ENCODE measurements around the gene TMC6.
"Not testable (repeated sequence)": the region's sequence is repeated elsewhere in the genome, so short reads cannot be mapped to it uniquely, and the experiment has no call there.

TMC6 gene

DNA sequence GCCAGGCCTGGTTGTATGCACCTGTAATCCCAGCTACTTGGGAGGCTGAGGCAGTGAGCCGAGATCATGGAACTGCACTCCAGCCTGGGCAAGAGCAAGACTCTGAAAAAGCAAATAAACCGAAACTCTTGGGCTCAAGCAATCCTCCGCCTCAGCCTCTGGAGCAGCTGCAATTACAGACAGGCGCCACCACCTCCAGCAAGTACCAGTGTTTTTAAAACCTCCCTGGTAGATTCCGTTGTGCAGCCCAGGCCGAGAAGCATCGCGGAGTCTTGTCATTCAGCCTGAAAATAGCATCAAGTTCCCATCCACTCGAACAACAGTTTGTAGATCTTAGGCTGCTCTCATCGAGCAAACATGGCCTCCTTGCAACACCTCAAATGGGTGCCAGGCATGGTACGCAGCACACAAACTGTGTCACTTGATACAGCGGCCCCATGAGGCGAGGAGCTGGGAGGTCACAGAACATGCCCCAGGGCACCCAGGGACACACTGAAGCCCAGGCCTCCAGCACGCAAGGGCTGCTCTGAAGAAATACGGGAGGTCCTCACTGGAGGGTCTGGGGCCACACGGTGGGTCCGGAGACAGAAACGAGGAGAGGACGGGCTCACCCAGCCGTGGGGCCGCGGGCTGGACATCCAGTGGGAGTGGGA is 18.1 kb downstream of the TMC6 start:
- DNase-seq (ENCODE audit: low spot score), result no peak

DNA sequence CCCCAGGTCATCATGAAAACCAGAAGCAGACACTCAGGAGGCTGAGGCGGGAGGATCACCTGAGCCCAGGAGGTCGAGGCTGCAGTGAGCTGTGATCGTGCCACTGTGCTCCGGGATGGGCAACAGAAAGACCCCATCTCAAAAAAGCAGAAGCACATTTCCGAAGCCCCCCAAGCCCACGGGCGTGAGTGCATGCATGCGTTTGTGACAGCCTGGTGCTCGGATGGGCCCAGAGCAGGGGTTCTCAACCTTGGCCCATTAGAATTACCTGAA is 19.1 kb downstream of the TMC6 start:
- no peak for DNase-seq (ENCODE audit: low spot score)

DNA sequence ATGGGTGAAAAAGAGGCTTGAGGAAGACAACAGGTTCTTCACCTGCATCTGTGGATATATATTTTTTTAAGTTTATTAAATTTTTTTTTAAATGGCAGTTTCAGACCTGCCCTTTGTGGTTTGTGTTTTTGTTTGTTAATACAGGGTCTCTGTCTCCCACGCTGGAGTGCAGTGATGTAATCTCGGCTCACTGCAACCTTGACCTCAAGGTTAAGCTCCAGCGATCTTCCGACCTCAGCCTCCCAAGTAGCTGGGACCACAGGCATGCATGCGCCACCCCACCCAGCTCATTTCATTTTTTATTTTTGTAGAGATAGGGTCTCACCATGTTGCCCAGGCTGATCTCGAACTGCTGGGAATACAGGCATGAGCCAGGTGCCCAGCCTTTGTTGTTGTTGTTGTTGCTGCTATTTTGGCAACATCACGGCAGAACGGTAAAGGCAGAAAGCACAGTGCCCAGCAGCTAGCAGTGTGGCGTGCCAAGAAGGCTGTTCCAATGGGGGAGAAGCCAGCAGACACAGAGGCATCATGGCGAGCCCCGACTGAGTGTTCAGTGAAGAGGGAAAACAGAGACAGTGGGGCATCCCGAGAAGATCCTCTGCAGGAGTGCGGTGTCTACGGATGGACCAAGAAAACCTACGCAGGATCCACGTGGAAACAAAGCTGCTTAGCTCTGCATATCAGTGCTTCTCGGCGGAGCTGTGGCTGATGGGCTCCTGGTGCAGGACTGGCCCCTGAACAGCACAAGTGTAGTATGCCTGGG is 19.6 kb downstream of the TMC6 start:
- DNase-seq (ENCODE audit: low spot score), result no peak

DNA sequence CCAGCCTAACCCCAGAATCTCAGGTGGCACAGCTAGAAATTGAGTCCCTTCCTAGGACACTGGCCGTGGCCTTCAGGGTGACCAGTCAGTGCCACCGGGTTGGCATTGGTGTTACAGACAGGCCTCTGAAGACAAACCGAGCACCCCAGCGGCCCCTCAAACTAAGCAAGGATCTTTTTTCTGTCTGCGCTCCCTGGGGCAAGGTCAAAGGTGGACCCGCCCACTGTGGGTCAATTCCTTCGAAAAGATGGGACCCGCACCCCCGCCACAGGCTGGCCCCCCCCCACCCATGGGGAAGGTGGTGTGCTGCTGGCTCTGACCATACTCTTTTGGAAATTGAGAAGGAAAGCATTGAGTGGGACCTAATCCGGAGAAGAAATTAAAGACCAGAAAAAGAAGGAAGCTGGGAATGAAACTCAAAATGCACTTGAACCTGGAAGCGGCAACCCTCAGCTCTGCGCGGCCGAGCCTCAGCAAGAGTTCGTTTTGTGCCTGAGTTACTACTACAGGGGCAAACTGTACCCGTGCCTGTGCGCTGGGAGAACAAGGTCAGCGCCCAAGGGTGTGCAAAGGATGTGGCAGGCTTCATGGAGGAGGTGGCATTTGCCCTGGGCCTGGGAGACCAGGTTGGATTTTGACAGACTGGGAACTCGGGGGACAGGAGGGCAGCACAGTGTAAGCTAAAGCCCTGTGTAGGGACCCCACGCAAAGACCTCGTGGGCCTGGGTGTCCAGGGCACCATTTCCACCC is 20.4 kb downstream of the TMC6 start:
- no peak for DNase-seq (ENCODE audit: low spot score)

DNA sequence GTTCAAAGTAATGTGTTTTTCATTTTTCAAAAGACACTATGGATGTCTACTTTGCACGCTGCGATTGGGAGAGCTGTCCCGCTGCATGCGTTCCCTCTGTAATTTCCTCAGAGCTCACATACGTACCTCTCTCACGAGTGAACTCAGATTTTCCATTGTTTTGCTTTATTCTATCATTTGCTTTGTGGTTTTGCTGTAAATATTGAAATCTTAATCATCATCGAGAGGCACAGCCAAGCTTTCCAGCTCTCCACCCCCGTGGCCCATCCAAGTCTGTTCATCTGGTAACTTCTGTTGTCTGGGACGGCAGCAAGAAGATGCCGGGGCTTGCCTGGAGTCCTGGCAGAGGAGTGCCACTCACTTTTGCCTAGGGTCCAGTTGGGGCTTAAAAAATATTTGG is 21.1 kb downstream of the TMC6 start:
- no peak for DNase-seq (ENCODE audit: low spot score)

DNA sequence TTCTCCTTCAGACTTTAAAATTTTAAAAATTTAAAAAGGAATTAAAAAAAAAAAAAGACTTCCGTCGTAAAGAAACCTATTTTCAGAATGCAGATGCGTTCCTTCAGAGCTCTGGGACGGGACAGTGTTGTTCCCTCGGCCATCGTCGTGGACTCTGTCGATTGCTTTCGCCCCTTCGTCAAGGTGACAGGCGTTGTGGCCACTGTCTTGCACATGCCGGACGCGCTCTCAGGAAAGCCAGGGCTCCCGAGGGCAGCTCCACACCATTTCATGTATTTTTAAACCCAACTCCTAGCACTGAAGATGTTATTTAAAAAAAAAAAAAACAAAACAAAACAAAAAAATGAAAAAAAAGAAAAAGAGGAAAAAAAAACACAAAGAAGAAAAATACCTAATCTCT is 22.3 kb downstream of the TMC6 start:
- DNase-seq (ENCODE audit: low spot score), result no peak

DNA sequence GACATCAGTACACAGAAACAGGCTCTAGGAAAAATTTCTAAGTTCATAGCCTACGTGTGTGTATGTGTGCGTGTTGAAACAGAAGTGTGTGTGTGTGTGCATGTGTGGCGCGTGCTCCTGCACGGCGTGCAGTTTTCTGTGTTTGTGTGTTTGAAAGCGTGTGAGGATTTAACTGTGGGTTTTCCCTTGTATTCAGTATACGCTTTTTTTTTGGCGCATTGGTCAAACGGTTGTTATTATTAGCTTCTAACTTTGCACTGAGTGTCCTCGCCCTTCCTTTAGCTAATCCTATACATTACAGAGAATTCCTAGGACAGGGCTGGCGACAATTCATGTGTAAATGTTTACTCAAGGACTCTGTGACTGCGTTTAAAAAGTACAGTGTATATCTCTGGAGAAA is 23.0 kb downstream of the TMC6 start:
- DNase-seq (ENCODE audit: low spot score), result no peak

DNA sequence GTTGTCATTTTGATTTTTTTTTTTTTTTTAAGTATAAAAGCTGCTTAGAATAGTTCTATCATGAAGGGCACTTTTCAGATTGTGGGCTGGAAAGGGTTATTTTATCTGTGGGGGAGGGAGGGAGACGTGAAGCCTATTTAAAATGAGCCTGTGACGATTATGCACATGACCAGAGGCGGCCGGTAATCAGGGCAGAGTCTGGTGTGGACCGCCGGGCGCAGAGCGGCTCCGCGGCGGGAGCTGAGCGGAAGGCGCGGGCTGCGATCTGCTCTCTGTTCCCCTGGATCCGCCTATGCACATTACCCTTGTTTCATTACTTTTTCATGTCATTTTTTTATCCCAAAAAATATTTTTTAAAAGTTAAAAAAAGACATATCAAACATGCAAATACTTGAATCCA is 23.5 kb downstream of the TMC6 start:
- no peak for DNase-seq (ENCODE audit: low spot score)

DNA sequence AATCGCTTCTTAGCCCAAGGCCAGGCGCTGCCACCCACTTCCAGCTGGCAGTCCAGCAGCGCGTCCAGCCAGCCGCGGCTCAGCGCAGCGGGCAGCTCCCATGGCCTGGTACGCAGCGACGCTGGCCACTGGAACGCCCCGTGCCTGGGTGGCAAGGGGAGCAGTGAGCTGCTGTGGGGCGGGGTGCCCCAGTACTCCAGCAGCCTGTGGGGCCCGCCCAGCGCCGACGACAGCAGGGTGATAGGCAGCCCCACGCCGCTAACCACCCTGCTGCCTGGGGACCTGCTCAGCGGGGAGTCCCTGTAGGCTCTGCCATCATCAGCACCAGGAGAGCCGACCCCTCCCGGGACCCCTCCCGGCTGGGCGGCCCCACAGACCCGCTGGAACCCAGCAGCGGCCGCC is 24.0 kb downstream of the TMC6 start:
- DNase-seq (ENCODE audit: low spot score), result no peak

DNA sequence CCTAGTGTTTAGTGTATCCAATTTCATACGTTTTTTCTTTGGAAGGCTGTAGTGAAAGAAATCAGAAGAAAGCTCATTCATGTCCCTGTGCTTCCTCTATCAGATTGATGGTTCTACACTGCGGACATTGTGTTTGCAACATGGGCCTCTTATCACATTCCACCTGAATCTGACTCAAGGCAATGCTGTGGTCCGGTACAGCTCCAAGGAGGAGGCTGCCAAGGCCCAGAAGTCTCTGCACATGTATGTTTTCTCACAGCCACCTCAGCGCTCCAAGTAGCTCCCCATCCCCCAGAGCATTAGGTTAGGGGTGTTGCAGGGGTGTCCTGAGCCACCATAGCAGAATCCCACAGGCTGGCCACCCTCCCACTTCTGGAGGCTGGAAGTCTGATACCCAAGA is 25.2 kb downstream of the TMC6 start:
- no peak for DNase-seq (ENCODE audit: low spot score)

DNA sequence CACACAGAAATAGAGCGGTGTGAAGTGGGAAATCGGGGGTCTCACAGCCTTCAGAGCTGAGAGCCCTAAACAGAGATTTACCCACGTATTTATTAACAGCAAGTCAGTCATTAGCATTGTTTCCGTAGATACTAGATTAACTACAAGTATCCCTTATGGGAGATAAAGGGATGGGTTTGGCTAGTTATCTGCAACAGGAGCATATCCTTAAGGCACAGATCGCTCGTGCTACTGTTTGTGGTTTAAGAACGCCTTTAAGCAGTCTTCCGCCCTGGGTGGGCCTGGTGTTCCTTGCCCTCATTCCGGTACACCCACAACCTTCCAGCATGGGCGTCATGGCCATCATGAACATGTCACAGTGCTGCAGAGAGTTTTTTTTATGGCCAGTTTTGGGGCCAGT is 27.0 kb downstream of the TMC6 start:
- no peak for DNase-seq (ENCODE audit: low spot score)

DNA sequence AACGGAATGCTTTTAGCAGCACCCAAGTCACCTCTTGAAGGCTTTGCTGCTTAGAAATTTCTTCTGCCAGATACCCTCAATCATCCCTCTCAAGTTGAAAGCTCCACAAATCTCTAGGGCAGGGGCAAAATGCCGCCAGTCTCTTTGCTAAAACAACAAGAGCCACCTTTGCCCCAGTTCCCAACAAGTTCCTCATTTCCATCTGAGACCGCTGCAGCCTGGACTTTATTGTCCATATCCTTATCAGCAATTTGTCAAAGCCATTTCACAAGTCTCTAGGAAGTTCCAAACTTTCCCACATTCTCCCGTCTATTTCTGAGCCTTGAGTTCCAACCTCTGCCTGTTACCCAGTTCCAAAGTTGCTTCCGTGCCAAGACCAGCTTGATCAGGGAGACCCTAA is 27.4 kb downstream of the TMC6 start:
- no peak for DNase-seq (ENCODE audit: low spot score)

DNA sequence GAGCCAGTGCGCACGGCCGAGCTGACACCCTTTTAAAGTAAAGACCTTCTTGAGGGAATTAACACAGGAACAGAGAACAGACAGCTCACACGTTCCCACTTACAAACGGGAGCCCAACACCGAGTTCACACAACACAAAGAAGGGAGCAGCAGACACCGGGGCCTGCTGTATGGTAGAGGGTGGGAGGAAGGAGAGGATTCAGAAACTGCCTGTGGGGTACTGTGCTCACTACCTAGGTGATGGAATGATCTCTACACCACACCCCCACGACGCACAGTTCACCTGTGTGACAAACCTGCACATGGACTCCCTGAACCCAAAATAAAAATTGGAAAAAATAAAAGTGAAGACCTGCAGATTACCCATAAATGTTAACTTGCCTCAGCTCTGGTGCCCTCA is 32.5 kb downstream of the TMC6 start:
- no peak for DNase-seq (ENCODE audit: low spot score)

DNA sequence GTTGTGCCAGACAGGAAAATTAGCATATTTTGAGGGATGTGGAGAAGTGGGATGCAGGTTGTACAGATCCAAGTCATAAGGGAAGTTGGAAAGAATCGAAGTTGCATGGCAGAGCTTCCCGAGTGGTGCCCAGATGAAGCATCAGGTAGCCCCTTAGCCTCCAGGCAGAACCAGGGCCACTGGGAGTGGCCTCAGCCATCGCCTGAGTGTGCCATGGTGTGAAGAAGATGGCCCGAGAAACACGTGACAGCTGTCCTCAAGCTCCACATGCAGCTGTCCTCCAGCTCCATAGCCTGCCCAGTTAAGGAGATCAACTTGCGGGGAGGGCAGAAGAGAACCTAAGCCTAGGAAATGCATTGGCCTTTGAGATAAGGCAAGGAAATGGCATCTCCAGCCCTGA is 33.5 kb downstream of the TMC6 start:
- no peak for DNase-seq (ENCODE audit: low spot score)

DNA sequence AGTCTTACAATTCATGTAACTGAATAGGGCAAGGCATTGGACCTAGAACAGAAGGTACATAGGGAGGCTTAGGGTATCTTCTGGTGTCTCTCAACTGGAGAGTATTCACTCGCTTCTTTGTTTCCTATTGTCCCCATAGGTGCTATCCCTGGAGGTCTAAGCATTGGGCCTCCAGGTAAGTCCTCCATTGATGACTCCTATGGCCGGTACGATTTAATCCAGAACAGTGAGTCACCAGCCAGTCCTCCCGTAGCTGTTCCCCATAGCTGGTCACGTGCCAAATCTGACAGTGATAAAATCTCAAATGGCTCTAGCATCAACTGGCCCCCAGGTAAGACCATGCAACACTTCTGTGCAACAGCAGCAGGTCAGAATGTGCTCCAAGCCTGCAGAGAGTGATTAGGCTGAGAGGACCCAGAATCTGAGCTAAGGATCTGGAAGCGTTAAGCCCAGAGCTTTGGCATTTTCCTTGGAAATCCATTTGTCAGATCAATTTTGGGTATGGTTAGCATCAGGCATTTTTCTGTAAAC is 35.7 kb downstream of the TMC6 start:
- no peak for DNase-seq (ENCODE audit: low spot score)

DNA sequence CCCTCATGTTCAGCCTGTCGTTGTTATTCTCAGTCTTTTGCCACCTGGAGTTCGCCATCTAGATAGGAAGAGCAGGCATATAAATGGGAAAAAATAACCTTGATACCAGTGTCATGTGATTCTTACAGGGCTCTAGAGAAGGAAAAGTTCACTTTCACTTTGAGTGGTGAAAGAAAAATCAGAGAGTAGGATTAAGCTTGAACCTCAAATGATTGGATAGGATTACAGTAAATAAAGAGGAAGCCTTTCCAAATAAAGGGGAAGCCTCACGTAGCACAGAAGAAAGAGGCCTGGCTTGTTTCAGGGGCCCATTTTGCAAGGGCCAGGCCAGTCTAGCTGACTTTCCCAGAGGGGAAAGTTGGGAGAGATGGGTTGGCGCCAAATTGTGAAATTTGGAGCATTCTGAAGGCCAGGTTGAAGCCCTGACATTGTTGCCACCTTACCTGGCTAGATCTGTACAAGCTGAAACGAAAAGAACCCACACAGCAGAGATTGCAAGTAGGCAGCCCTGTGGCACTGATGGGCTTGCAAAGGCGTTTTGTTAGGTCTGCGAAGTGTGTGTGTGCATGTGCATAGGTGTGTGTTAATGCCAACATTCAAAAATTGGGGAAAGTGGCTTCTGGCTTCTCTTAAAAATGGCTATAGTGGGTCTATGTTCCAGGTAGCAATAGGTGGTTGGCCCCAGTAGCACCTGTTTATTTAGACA is 38.8 kb downstream of the TMC6 start:
- no peak for DNase-seq (ENCODE audit: low spot score)

DNA sequence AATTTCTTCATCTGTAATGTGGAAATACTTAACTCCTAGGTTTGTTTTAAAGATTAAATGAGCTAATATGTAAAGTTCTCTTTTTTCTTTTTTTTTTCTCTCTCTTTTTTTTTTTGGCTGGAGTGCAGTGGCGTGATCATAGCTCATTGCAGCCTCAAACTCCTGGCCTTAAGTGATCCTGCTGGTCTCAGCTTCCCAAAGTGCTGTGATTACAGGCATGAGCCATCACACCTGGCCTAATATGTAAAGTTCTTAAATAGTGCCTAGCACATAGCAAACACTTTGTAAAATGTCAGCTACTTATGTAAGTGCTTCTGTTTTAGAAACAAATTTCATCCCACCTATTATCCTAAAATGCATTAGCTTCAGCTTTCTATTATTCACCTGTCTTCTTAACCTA is 40.0 kb downstream of the TMC6 start:
- DNase-seq (ENCODE audit: low spot score), result no peak

DNA sequence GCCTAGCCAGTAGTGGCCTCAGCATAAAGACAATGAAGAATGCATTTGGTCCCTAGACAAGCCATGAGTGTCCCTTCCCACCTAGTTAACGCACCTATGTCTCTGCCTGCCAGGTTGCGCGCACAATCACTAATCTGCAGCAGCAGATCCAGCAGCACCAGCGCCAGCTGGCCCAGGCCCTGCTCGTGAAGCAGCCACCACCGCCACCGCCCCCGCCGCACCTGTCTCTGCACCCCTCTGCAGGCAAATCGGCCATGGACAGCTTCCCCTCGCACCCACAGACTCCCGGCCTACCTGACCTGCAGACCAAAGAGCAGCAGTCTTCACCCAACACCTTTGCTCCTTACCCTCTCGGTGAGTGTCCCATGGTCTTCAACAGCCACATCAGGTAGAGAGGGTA is 41.8 kb downstream of the TMC6 start:
- DNase-seq (ENCODE audit: low spot score), result no peak

DNA sequence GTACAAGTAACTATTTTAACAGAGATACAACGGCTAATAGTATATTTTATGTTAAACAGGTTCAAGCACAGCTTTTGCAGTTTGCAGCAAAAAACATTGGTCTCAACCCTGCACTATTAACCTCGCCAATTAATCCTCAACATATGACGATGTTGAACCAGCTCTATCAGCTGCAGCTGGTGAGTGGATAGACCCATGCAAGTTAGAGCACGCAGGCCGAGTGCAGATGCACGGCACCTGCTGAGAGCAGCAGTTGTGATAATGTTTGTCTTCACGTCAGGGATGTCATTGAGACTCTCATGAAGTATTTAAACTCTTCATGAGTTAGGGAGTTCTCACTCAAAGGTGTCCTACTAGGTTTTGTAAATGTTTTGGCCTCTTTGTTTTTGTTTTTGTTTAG is 45.6 kb downstream of the TMC6 start:
- no peak for DNase-seq (ENCODE audit: low spot score)

DNA sequence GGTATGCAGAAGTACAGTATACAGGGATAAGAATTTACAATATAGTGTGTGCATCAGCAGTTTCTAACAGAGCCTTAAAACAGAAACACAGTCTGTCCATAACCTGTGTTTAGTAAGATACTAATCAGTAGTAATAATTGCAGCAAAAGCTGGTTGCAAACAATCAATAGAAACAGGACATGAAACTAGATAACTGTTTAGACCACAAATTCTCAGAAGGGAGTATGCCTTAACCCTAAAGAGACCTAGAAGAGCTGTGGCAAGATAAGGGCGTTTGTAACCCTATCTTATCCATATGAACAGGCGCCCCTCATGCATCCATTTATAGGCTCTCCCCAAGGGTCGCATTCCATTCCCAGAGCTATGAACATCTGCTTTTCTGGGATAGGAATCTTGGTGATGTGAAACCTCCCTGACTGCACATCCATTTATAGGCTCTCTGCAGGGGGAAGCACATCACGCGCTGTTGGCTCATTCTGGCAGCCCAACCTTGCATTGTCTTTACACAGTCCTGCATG is 46.1 kb downstream of the TMC6 start:
- DNase-seq (ENCODE audit: low spot score), result not testable (repeated sequence)

DNA sequence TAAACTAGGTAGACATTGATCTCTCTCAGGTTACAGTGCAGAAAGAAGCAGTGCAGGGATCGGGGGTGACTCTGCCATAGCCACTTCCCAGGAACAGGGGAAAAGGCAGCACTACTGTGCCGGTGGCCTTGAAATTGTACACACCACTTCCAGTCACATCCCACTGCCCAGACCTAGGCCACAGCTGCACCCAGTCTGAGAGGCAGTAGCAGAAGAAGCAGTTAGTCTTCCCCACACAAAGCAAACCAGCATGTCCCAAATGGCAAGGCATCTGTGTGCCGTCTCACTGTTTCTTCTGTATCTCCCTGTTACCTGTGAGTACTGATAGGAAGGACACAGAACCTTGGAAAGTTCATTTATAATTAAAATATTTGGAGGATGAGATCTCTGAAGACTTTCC is 47.0 kb downstream of the TMC6 start:
- no peak for DNase-seq (ENCODE audit: low spot score)

DNA sequence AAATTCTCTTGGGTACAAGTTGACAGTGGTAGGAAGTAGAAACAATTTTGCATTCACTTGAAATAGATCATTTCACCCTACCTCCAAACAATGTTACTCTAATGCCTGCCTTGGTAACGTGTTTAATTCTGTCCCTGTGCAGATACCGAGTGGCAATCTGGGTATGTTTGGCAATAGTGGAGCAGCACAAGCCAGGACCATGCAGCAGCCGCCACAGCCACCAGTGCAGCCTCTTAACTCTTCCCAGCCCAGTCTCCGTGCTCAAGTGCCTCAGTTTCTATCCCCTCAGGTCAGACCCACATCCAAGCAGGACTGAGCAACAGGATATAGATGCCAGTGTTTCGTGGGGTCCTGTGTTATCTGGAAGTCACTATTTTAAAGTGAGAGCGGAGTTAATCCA is 49.3 kb downstream of the TMC6 start:
- no peak for DNase-seq (ENCODE audit: low spot score)

All from SK-N-DZ (cell line).